Endodermal cell (in vitro differentiated cells): Measurements from ENCODE around the gene PCBD2. TPM values are rescaled to one million over a fixed set of nuclear protein-coding genes. Genes with fewer than 3 reads are reported as not detected.
"Not testable (repeated sequence)": the region's sequence is repeated elsewhere in the genome, so short reads cannot be mapped to it uniquely, and the experiment has no call there.

Source experiments
- DNase-seq: peaks from one replicate; pipeline ENCODE4 v3.0.0-alpha.2; 2017
- H3K27ac ChIP-seq: 2 replicates; pipeline ENCODE4 v1.5.1; 2013; ENCODE audit warnings: mild to moderate bottlenecking, low read depth, low read length, moderate library complexity
- H3K27me3 ChIP-seq: 2 replicates; pipeline ENCODE4 v1.6.1; 2013; ENCODE audit warnings: mild to moderate bottlenecking, low read length, moderate library complexity; ENCODE audit not compliant: insufficient read depth, control insufficient read depth, poor library complexity, severe bottlenecking
- H3K36me3 ChIP-seq: 2 replicates; pipeline ENCODE4 v1.7.0; 2013; ENCODE audit warnings: mild to moderate bottlenecking, low read length, moderate library complexity; ENCODE audit not compliant: control insufficient read depth, insufficient read depth
- H3K4me1 ChIP-seq: one replicate; pipeline ENCODE4 v1.7.0; 2013; ENCODE audit warnings: low read length; ENCODE audit not compliant: control insufficient read depth, insufficient read depth
- H3K4me3 ChIP-seq: 2 replicates; pipeline ENCODE4 v1.5.1; 2013; ENCODE audit warnings: mild to moderate bottlenecking, low read length, moderate library complexity
- H3K9ac ChIP-seq: 2 replicates; pipeline ENCODE4 v1.6.1; 2013; ENCODE audit warnings: mild to moderate bottlenecking, low read length, moderate library complexity; ENCODE audit not compliant: poor library complexity, severe bottlenecking; ENCODE audit errors: extremely low read depth
- H3K9me3 ChIP-seq: 2 replicates; pipeline ENCODE4 v1.6.1; 2013; ENCODE audit warnings: mild to moderate bottlenecking, low read length, moderate library complexity; ENCODE audit not compliant: control insufficient read depth
- H3K27ac Mint-ChIP-seq: 2 replicates; pipeline ENCODE4 v1.8.0; 2020; ENCODE audit warnings: mixed read lengths
- H3K27me3 Mint-ChIP-seq: 2 replicates; pipeline ENCODE4 v1.8.0; 2021; ENCODE audit warnings: mild to moderate bottlenecking, mixed read lengths; ENCODE audit not compliant: insufficient read depth
- H3K36me3 Mint-ChIP-seq: 2 replicates; pipeline ENCODE4 v1.8.0; 2020; ENCODE audit warnings: low read depth, mixed read lengths
- H3K4me1 Mint-ChIP-seq: 2 replicates; pipeline ENCODE4 v1.8.0; 2020; ENCODE audit warnings: mixed read lengths
- H3K4me3 Mint-ChIP-seq: 2 replicates; pipeline ENCODE4 v1.8.0; 2020; ENCODE audit warnings: mild to moderate bottlenecking, moderate library complexity, mixed read lengths
- H3K9me3 Mint-ChIP-seq: 2 replicates; pipeline ENCODE4 v1.8.0; 2020; ENCODE audit warnings: mild to moderate bottlenecking, mixed read lengths
- WGBS, 2 experiments: methylation state at CpG; one replicate each; pipeline versions ENCODE4 v1.1.5 to v1.1.7; 2013; ENCODE audit warnings: missing lambda C conversion rate in 2 of 2, mixed read lengths in 1 of 2; ENCODE audit not compliant: insufficient coverage in 1 of 2, insufficient read length in 1 of 2; 5-methylcytosine and 5-hydroxymethylcytosine counted together
- total RNA-seq, 2 donors: library from RNA; stranded (reverse); fragmentation: NEBNext Ultra II Directional in 1 of 2; extraction: Animal tissue kit (Norgen Biotek cat#: 25700) in 1 of 2; gene quantifications; 2 replicates in 1 of 2; 3 replicates in 1 of 2; pipeline ENCODE4 v1.2.1, GENCODE V29; 2021
- TF ChIP-seq, protein P1 (sequence below): fragments of 200-600 bp; sonication (generic); conservative IDR thresholded peaks from 2 replicates; pipeline ENCODE4 v1.5.0; 2021; ENCODE audit warnings: antibody characterized with exemption, mild to moderate bottlenecking

Gene PCBD2
- total RNA-seq, 2 donors from 2014 or later: 9.1 to 12.6 TPM

DNA sequence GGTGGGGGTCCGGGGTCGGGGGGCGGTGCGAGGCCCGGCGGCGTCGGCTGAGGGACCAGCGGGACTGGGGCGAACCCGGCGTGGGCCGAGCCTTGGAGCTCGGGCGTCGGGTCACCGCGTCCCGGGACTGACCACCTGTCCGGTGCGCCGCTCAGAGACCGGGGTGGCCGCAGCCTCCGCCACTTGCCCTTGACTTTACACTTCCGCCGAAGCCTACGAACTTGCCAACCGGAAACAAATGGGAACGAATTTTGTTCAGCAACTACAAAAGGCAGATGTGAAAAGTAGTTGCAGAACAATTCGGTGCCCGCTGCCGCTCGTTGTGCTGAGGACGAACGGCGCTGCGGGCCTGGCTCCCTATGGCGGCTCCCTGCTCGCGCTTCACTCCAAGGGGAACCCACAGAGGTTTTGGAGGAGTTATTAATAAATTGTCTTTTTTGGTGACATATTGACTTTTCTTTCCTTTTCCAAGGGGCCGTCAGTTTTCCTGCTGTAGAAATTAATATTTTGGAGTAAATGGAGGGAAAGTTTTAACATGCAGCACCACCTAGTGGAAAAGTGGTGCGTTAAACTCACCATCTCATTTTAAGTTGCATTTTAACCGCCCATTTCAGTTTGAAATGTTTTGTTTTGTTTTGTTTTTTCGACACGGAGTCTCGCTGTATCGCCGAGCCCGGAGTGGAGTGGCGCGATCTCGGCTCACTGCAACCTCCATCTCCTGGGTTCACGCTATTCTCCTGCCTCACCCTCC lies 490 bp downstream of the PCBD2 start:
- peak overlapping the region; percentile 77 for H3K4me3 Mint-ChIP-seq
- H3K4me3 ChIP-seq: peak overlapping the region; percentile 96
- H3K4me1 Mint-ChIP-seq: peaks cover 2% of the 10 kb centered on the region
- H3K4me1 ChIP-seq: no peaks in the 10 kb centered on the region
- peak overlapping the region; percentile 96 for H3K27ac ChIP-seq
- no peak for DNase-seq
- H3K27me3 Mint-ChIP-seq: no peaks in the 10 kb centered on the region
- H3K36me3 ChIP-seq: no peaks in the 10 kb centered on the region
- H3K36me3 Mint-ChIP-seq: peaks cover 12% of the 10 kb centered on the region
- peak overlapping the region; percentile 97 for H3K27ac Mint-ChIP-seq
- peak overlapping the region; percentile 86 for H3K9ac ChIP-seq
- no peaks in the 10 kb centered on the region for H3K9me3 ChIP-seq
- TF ChIP-seq, protein P1, sequence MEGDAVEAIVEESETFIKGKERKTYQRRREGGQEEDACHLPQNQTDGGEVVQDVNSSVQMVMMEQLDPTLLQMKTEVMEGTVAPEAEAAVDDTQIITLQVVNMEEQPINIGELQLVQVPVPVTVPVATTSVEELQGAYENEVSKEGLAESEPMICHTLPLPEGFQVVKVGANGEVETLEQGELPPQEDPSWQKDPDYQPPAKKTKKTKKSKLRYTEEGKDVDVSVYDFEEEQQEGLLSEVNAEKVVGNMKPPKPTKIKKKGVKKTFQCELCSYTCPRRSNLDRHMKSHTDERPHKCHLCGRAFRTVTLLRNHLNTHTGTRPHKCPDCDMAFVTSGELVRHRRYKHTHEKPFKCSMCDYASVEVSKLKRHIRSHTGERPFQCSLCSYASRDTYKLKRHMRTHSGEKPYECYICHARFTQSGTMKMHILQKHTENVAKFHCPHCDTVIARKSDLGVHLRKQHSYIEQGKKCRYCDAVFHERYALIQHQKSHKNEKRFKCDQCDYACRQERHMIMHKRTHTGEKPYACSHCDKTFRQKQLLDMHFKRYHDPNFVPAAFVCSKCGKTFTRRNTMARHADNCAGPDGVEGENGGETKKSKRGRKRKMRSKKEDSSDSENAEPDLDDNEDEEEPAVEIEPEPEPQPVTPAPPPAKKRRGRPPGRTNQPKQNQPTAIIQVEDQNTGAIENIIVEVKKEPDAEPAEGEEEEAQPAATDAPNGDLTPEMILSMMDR: peak; percentile 92
- H3K9me3 Mint-ChIP-seq: no peaks in the 10 kb centered on the region
- no peaks in the 10 kb centered on the region for H3K27me3 ChIP-seq
- 0 to 1% methylated on average over 21 to 54 of the region's 54 CpGs for WGBS, 2 experiments

DNA sequence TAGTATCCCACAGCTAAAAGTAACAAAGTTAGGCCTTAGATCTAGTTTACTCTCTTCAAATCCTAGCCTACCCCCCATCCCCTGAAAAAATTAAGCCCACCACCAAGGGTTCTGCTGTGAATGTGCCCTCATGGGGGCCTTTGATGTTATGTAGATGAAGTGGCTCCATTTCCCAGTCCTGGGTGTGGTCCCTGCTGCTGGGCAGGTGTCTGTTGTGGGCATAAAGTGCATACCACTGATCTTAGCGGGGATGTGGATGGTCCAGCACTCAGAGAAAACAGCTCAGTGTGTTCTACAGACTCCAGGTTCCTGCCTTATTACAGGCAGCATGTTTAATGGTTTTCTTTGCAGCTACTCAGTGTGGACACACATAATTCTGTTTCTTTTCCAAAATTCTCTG lies 1.9 kb downstream of the PCBD2 start:
- Mint-ChIP-seq H3K4me1 (peaks cover 2% of the 10 kb centered on the region), H3K9me3 (no peaks in the 10 kb centered on the region), H3K36me3 (peaks cover 20% of the 10 kb centered on the region), H3K27me3 (no peaks in the 10 kb centered on the region), H3K27ac (no peak overlapping the region), H3K4me3 (peak overlapping the region; percentile 77)
- Histone ChIP-seq H3K27me3 (no peaks in the 10 kb centered on the region), H3K9ac (no peak overlapping the region), H3K4me1 (no peaks in the 10 kb centered on the region), H3K36me3 (peaks cover 8% of the 10 kb centered on the region), H3K9me3 (no peaks in the 10 kb centered on the region), H3K4me3 (no peak overlapping the region), H3K27ac (no peak overlapping the region)
- 86 to 91% methylated on average over 1 of the region's 1 CpG for WGBS, 2 experiments
- DNase-seq: no peak
- TF ChIP-seq, protein P1: no peak

DNA sequence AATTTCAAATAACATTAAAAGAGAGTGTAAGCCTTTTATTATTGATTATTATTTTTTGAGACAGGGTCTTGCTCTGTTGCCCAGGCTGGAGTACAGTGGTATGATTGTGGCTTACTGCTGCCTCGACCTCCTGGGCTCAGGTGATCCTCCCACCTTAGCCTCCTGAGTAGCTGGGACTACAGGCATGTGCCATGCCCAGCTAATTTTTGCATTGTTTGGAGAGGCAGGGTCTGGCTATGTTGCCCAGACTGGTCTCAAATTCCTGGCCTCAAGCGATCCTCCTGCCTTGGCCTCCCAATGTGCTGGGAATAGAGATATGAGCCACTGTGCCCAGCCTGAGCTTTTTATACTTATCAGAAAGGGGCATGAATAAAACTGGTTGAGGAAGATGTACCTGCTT lies 5.8 kb downstream of the PCBD2 start:
- not testable (repeated sequence) for H3K27ac ChIP-seq, H3K9ac ChIP-seq, H3K27me3 Mint-ChIP-seq, DNase-seq, H3K27ac Mint-ChIP-seq, H3K4me3 Mint-ChIP-seq, H3K27me3 ChIP-seq, H3K9me3 Mint-ChIP-seq, H3K4me3 ChIP-seq, H3K4me1 ChIP-seq, H3K9me3 ChIP-seq, H3K4me1 Mint-ChIP-seq
- H3K36me3 Mint-ChIP-seq: peaks cover 23% of the 10 kb centered on the region
- H3K36me3 ChIP-seq: peaks cover 31% of the 10 kb centered on the region
- 90 to 93% methylated on average over 2 of the region's 2 CpGs for WGBS, 2 experiments
